Measurements from ENCODE around the gene LTF. TPM values are rescaled to one million over a fixed set of nuclear protein-coding genes. Genes with fewer than 3 reads are reported as not detected.
"Not testable (repeated sequence)": the region's sequence is repeated elsewhere in the genome, so short reads cannot be mapped to it uniquely, and the experiment has no call there.

The LTF gene
- total RNA-seq, 4 donors from 2014 or later = 0.62 to 5.1 (median 1.1) TPM

DNA sequence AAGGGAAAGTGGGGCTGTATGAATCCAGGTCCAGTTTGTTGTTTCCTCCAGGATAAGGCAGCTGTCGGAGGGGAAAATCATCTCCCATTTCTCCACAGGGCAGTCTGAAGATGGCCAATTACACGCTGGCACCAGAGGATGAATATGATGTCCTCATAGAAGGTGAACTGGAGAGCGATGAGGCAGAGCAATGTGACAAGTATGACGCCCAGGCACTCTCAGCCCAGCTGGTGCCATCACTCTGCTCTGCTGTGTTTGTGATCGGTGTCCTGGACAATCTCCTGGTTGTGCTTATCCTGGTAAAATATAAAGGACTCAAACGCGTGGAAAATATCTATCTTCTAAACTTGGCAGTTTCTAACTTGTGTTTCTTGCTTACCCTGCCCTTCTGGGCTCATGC is 56.7 kb downstream of the LTF start:
- in situ Hi-C loops (cut with MboI; ENCODE audit: low sequenced_read_pairs in 4 of 4) (no loop called here), intact Hi-C loops (cut with DNase I; ENCODE audit: low total_unique reads) (loop anchor here (2.0 kb wide), 1 partner anchor 27 kb away; no protein-coding TSS in a partner anchor)
- H3K36me3 ChIP-seq = no peaks in the 10 kb centered on the region
- peak; percentile 96 to 97 for ATAC-seq
- peak overlapping the region; percentile 36 to 38 (median 37) for H3K4me3 ChIP-seq
- H3K27me3 ChIP-seq = no peaks in the 10 kb centered on the region
- H3K9me3 ChIP-seq = no peaks in the 10 kb centered on the region
- peaks cover 18 to 27% of the 10 kb centered on the region in 2 donors for H3K4me1 ChIP-seq
- peak overlapping the region; percentile 77 to 86 (median 78) for H3K27ac ChIP-seq
- peak; percentile 78 to 84 for DNase-seq
- TF ChIP-seq POLR2A (IDR thresholded peaks at IDR 0.05) (peak in 1 of 2 donors; percentile 10), CTCF (IDR thresholded peaks at IDR 0.05 in 4 of 5, conservative IDR thresholded peaks at IDR 0.05 in 1 of 5) (no peak)

- TF ChIP-seq CTCF (IDR thresholded peaks at IDR 0.05 in 4 of 5, conservative IDR thresholded peaks at IDR 0.05 in 1 of 5) = no peak
- TF ChIP-seq POLR2A (IDR thresholded peaks at IDR 0.05) = peak in 1 of 2 donors; percentile 57
- intact Hi-C loops (cut with DNase I; ENCODE audit: low total_unique reads) (no loop called here), in situ Hi-C loops (cut with MboI; ENCODE audit: low sequenced_read_pairs in 4 of 4) (no loop called here)
- Histone ChIP-seq H3K4me3 (peak within 1 kb of the TSS; percentile 36 to 38 (median 37)), H3K36me3 (no peaks in the 10 kb centered on the region), H3K4me1 (peaks cover 14 to 21% of the 10 kb centered on the region in 2 donors), H3K27me3 (no peaks in the 10 kb centered on the region), H3K27ac (peak within 1 kb of the TSS; percentile 77 to 86 (median 78)), H3K9me3 (no peaks in the 10 kb centered on the region)
- peak; percentile 23 to 33 for ATAC-seq
- DNase-seq = peak in 1 of 2 donors; percentile 33
These were observed 57.7 kb downstream of the LTF start, which contains the start of the genes CCR5AS and CCRL2 for GRCh38 chr3:46406788-46407611. Gene CCR5AS, minus strand, starts transcription at chr3:46407066. Gene CCRL2, plus strand, starts transcription at chr3:46407259. Its CDS starts 821 bp downstream, at chr3:46408080.

DNA sequence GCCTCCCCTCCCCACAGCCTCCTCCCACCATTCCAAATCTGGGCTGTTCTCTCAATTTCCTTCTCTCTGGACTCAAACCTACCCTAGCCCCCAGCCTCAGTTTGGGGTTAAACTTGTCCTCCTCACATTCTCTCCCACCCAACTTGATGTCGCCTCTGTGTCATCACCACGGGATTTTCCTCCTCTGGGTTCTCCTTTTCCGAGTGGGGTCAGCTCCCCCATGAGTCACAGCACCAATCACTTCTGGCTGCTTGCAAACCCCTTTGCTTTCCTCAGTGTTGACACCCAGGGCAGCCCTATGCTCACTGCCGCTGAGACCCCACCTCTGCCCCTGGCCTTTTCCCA is 58.3 kb downstream of the LTF start:
- Histone ChIP-seq H3K27me3 (no peaks in the 10 kb centered on the region), H3K27ac (peak overlapping the region; percentile 77 to 86 (median 78)), H3K4me1 (peaks cover 14 to 21% of the 10 kb centered on the region in 2 donors), H3K9me3 (no peaks in the 10 kb centered on the region), H3K36me3 (no peaks in the 10 kb centered on the region), H3K4me3 (no peak overlapping the region)
- intact Hi-C loops (cut with DNase I; ENCODE audit: low total_unique reads) = no loop called here
- DNase-seq = no peak
- no peak for ATAC-seq
- in situ Hi-C loops (cut with MboI; ENCODE audit: low sequenced_read_pairs in 4 of 4) = no loop called here
- TF ChIP-seq CTCF (IDR thresholded peaks at IDR 0.05 in 4 of 5, conservative IDR thresholded peaks at IDR 0.05 in 1 of 5) = no peak
- no peak for TF ChIP-seq POLR2A (IDR thresholded peaks at IDR 0.05)

GRCh38 chr3:46405301-46406019 is 59.2 kb downstream of the LTF start:
- Histone ChIP-seq H3K9me3 (no peaks in the 10 kb centered on the region), H3K27ac (peak overlapping the region; percentile 77 to 86 (median 78)), H3K4me3 (no peak overlapping the region), H3K27me3 (no peaks in the 10 kb centered on the region), H3K4me1 (peaks cover 14 to 21% of the 10 kb centered on the region in 2 donors), H3K36me3 (no peaks in the 10 kb centered on the region)
- intact Hi-C loops (cut with DNase I; ENCODE audit: low total_unique reads) = no loop called here
- ATAC-seq (no peak), DNase-seq (no peak)
- in situ Hi-C loops (cut with MboI; ENCODE audit: low sequenced_read_pairs in 4 of 4) = no loop called here
- no peak for TF ChIP-seq POLR2A (IDR thresholded peaks at IDR 0.05)
- no peak for TF ChIP-seq CTCF (IDR thresholded peaks at IDR 0.05 in 4 of 5, conservative IDR thresholded peaks at IDR 0.05 in 1 of 5)

DNA sequence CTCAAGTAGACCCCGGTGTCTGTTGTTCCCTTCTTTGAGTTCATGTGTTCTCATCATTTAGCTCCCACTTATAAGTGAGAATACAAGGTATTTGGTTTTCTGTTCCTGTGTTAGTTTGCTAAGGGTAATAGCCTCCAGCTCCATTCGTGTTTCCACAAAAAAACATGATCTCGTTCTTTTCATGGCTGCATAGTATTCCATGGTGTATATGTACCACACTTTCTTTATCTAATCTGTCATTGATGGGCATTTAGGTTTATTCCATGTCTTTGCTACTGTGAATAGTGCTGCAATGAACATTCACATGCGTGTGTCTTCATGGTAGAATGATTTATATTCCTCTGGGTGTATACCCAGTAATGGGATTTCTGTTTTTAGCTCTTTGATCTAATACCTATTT is 61.8 kb downstream of the LTF start:
- H3K9me3 ChIP-seq; H3K4me3 ChIP-seq; H3K36me3 ChIP-seq; DNase-seq; in situ Hi-C loops (cut with MboI; ENCODE audit: low sequenced_read_pairs in 4 of 4); H3K27ac ChIP-seq; ATAC-seq; H3K27me3 ChIP-seq; intact Hi-C loops (cut with DNase I; ENCODE audit: low total_unique reads): not testable (repeated sequence)
- peaks cover 10 to 12% of the 10 kb centered on the region in 2 donors for H3K4me1 ChIP-seq

All from gastrocnemius medialis (tissue), 4 donors.